ENCODE measurements around the gene RGPD6. TPM values are rescaled to one million over a fixed set of nuclear protein-coding genes. Genes with fewer than 3 reads are reported as not detected.
"Not testable (repeated sequence)": the region's sequence is repeated elsewhere in the genome, so short reads cannot be mapped to it uniquely, and the experiment has no call there.

The RGPD6 gene
- total RNA-seq, 1 experiment from 2014 or later: 38.4 TPM

GRCh38 chr2:110605057-110605456 lies 28.0 kb upstream of the RGPD6 start:
- H3K27ac ChIP-seq (ENCODE audit: low read length); CTCF ChIA-PET; H3K36me3 ChIP-seq (ENCODE audit: control insufficient read depth, insufficient read depth, low read length); in situ Hi-C loops (cut with HindIII; ENCODE audit: low pct_unique_long_range_greater_than_20kb, low sequenced_read_pairs); POLR2A ChIA-PET; H3K4me3 ChIP-seq (ENCODE audit: low read depth in 2 of 2, low read length in 2 of 2); H3K27me3 ChIP-seq (ENCODE audit: control insufficient read depth, insufficient read depth, low read length); H3K4me1 ChIP-seq (ENCODE audit: control insufficient read depth, insufficient read depth, low read length); H3K9me3 ChIP-seq (ENCODE audit: control insufficient read depth, insufficient read depth, low read depth, low read length); DNase-seq (ENCODE audit: low read depth, low spot score); intact Hi-C loops (cut with micrococcal nuclease; ENCODE audit: unreplicated experiment); BruUV-seq (replicated peaks): not testable (repeated sequence)
- peak; percentile 18; the same call in 1 of the 2 replicates for ATAC-seq

GRCh38 chr2:110603917-110604591 lies 27.0 kb upstream of the RGPD6 start:
- POLR2A ChIA-PET; H3K36me3 ChIP-seq (ENCODE audit: control insufficient read depth, insufficient read depth, low read length); H3K4me3 ChIP-seq (ENCODE audit: low read depth in 2 of 2, low read length in 2 of 2); intact Hi-C loops (cut with micrococcal nuclease; ENCODE audit: unreplicated experiment); H3K9me3 ChIP-seq (ENCODE audit: control insufficient read depth, insufficient read depth, low read depth, low read length); H3K27me3 ChIP-seq (ENCODE audit: control insufficient read depth, insufficient read depth, low read length); H3K27ac ChIP-seq (ENCODE audit: low read length); in situ Hi-C loops (cut with HindIII; ENCODE audit: low pct_unique_long_range_greater_than_20kb, low sequenced_read_pairs); ATAC-seq; H3K4me1 ChIP-seq (ENCODE audit: control insufficient read depth, insufficient read depth, low read length); BruUV-seq (replicated peaks); CTCF ChIA-PET; DNase-seq (ENCODE audit: low read depth, low spot score): not testable (repeated sequence)

DNA sequence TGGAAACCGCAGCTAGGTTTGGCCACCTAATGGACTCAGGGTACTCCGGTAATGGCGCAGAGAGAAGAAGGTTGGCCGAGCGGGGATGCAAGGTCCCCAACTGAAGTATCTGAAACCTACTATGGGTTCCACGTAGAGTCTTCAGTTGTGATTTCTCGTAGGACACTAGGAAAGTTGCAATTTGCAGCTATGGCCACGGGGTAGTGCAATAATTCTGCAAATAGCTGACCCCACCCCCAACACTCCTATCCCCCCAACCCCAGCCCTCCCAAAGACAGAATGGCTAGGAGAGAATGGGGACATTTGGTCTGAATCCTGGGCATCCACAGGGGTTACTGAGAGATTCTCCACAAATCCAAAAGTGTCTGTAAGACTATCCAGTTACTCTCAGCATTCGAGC lies 25.1 kb upstream of the RGPD6 start:
- H3K27ac ChIP-seq (ENCODE audit: low read length); H3K4me1 ChIP-seq (ENCODE audit: control insufficient read depth, insufficient read depth, low read length); H3K27me3 ChIP-seq (ENCODE audit: control insufficient read depth, insufficient read depth, low read length); DNase-seq (ENCODE audit: low read depth, low spot score); H3K36me3 ChIP-seq (ENCODE audit: control insufficient read depth, insufficient read depth, low read length); BruUV-seq (replicated peaks); CTCF ChIA-PET; POLR2A ChIA-PET; in situ Hi-C loops (cut with HindIII; ENCODE audit: low pct_unique_long_range_greater_than_20kb, low sequenced_read_pairs); intact Hi-C loops (cut with micrococcal nuclease; ENCODE audit: unreplicated experiment); ATAC-seq; H3K4me3 ChIP-seq (ENCODE audit: low read depth in 2 of 2, low read length in 2 of 2); H3K9me3 ChIP-seq (ENCODE audit: control insufficient read depth, insufficient read depth, low read depth, low read length): not testable (repeated sequence)

- H3K36me3 ChIP-seq (ENCODE audit: control insufficient read depth, insufficient read depth, low read length); H3K9me3 ChIP-seq (ENCODE audit: control insufficient read depth, insufficient read depth, low read depth, low read length); in situ Hi-C loops (cut with HindIII; ENCODE audit: low pct_unique_long_range_greater_than_20kb, low sequenced_read_pairs); H3K27ac ChIP-seq (ENCODE audit: low read length); intact Hi-C loops (cut with micrococcal nuclease; ENCODE audit: unreplicated experiment); BruUV-seq (replicated peaks); POLR2A ChIA-PET; DNase-seq (ENCODE audit: low read depth, low spot score); H3K4me1 ChIP-seq (ENCODE audit: control insufficient read depth, insufficient read depth, low read length); CTCF ChIA-PET; H3K27me3 ChIP-seq (ENCODE audit: control insufficient read depth, insufficient read depth, low read length); H3K4me3 ChIP-seq (ENCODE audit: low read depth in 2 of 2, low read length in 2 of 2): not testable (repeated sequence)
- ATAC-seq: peak; percentile 23
These were observed 15.0 kb upstream of the RGPD6 start for GRCh38 chr2:110591973-110592372.

- H3K27me3 ChIP-seq (ENCODE audit: control insufficient read depth, insufficient read depth, low read length); CTCF ChIA-PET; H3K36me3 ChIP-seq (ENCODE audit: control insufficient read depth, insufficient read depth, low read length); DNase-seq (ENCODE audit: low read depth, low spot score); H3K9me3 ChIP-seq (ENCODE audit: control insufficient read depth, insufficient read depth, low read depth, low read length); H3K4me3 ChIP-seq (ENCODE audit: low read depth in 2 of 2, low read length in 2 of 2); H3K27ac ChIP-seq (ENCODE audit: low read length); H3K4me1 ChIP-seq (ENCODE audit: control insufficient read depth, insufficient read depth, low read length); BruUV-seq (replicated peaks); intact Hi-C loops (cut with micrococcal nuclease; ENCODE audit: unreplicated experiment); POLR2A ChIA-PET; in situ Hi-C loops (cut with HindIII; ENCODE audit: low pct_unique_long_range_greater_than_20kb, low sequenced_read_pairs): not testable (repeated sequence)
- ATAC-seq: peak; percentile 88
These were observed 12.8 kb upstream of the RGPD6 start for GRCh38 chr2:110589677-110590330.

GRCh38 chr2:110588520-110588919 lies 11.5 kb upstream of the RGPD6 start:
- H3K9me3 ChIP-seq (ENCODE audit: control insufficient read depth, insufficient read depth, low read depth, low read length); in situ Hi-C loops (cut with HindIII; ENCODE audit: low pct_unique_long_range_greater_than_20kb, low sequenced_read_pairs); intact Hi-C loops (cut with micrococcal nuclease; ENCODE audit: unreplicated experiment); DNase-seq (ENCODE audit: low read depth, low spot score); H3K27me3 ChIP-seq (ENCODE audit: control insufficient read depth, insufficient read depth, low read length); H3K4me1 ChIP-seq (ENCODE audit: control insufficient read depth, insufficient read depth, low read length); H3K36me3 ChIP-seq (ENCODE audit: control insufficient read depth, insufficient read depth, low read length); H3K27ac ChIP-seq (ENCODE audit: low read length); CTCF ChIA-PET; ATAC-seq; POLR2A ChIA-PET; BruUV-seq (replicated peaks); H3K4me3 ChIP-seq (ENCODE audit: low read depth in 2 of 2, low read length in 2 of 2): not testable (repeated sequence)

DNA sequence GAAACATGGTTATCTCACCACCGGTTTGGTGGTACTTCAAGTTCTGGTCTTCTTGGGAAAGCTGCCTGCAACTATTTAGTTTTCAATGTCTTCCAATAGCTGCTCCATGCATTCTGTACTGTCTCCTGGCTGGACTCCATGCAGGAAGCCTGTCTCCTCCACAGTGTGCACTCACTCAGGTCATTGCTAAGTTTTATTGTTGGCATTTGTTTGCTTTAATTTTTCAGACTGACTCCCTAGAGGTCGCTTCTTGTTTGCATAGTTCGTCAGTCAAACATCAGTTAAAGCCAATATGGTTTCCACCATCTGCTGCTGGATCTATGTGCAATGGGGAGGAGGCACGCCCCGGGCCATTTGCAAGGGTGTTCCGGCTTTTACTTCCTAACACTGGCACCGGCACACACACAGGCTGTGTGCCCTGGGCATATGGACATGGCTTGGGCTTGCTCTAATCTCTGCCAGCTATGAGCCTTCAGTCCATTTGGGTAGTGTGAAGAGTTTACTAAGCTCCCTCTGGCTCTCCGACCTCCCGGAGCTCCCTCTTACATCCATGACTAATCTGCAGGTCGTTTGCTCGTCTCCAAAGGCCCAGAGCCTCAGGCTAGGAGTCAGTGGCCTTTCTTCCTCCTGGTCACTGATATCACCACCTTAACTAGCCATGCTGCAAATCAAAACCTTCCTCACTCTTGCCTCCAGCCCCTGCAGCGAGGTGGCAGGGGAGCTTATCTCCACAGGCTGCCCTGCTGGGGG lies 2.4 kb upstream of the RGPD6 start:
- H3K27ac ChIP-seq (ENCODE audit: low read length); H3K4me3 ChIP-seq (ENCODE audit: low read depth in 2 of 2, low read length in 2 of 2); DNase-seq (ENCODE audit: low read depth, low spot score); CTCF ChIA-PET; H3K27me3 ChIP-seq (ENCODE audit: control insufficient read depth, insufficient read depth, low read length); intact Hi-C loops (cut with micrococcal nuclease; ENCODE audit: unreplicated experiment); H3K36me3 ChIP-seq (ENCODE audit: control insufficient read depth, insufficient read depth, low read length); H3K9me3 ChIP-seq (ENCODE audit: control insufficient read depth, insufficient read depth, low read depth, low read length); H3K4me1 ChIP-seq (ENCODE audit: control insufficient read depth, insufficient read depth, low read length); BruUV-seq (replicated peaks); in situ Hi-C loops (cut with HindIII; ENCODE audit: low pct_unique_long_range_greater_than_20kb, low sequenced_read_pairs); POLR2A ChIA-PET: not testable (repeated sequence)
- ATAC-seq: peak; percentile 85

Measured in Panc1 (cell line).